Activated gamma-delta T cell treated with anti-CD3 and anti-CD28 coated beads, Interleukin-2, amount 50 U/mL, for 16 hours (primary cell): Measurements from ENCODE around the gene STXBP6.

Source experiments
- DNase-seq: peaks from one replicate; pipeline ENCODE4 v3.0.0-alpha.2; 2020; ENCODE audit warnings: low read depth

STXBP6 gene

DNA sequence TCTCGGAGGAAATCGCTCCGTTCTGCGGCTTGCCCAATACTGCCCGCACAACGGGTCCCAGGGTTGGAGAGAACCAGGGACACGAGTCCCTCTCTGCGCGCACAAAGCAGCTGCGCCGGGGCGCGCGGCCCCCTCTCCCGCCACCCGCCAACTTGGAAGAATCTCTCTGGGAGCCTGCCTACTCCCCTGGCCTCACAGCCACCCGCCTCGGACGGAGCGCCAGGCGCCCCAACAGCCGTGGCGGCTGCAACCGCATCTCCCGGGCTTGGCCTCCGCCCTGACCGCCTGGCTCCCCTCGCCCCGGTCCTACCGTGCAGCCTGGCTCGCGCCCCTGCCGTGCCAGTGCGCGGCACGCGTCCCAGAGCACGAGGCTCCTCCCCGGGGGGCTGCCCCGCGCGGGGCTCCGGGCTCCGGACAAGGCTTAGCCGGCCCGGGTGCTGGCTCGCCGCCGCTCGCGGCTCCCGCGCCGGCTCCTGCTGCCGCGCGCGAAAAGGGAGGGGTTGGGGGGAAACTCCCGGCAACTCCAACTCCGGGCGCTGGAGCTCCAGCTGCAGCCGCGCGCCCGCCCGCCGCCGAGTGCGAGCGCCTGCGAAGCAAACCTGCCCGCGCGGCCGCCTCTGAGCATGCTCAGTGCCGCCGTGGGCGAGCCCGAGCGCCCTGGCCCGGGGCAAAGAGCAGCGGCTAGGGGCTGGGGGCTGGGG is at the start of gene STXBP6:
Gene STXBP6 (minus strand): TSS at position 580 of the 701 bp plus-strand sequence. CDS start 75,329 bp downstream, outside the sequence.
- no peak for DNase-seq

DNA sequence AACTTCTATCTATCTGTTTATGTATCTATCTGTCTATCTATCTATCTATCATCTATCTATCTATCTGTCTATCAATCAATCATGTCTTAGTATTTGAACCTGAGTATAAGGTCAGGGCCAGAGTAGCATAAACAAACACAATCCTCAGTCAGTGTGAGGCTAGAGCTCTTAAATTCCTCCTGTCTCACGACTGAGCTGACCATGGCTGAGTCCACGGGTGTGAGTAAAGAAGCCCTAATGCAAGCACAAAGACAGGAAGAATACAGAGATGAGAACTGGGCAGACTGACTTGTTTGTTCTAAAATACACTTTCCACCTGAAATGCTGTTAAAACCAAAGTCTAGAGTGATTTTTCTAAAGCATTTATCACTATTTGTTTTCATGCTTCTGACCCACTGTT is 47.2 kb upstream of the STXBP6 start:
- no peak for DNase-seq

- no peak for DNase-seq
Observed at GRCh38 chr14:25095736-25096437, 45.9 kb upstream of the STXBP6 start.

GRCh38 chr14:25094171-25094907 is 44.4 kb upstream of the STXBP6 start:
- no peak for DNase-seq

GRCh38 chr14:25092258-25092740 is 42.4 kb upstream of the STXBP6 start:
- DNase-seq = no peak

DNA sequence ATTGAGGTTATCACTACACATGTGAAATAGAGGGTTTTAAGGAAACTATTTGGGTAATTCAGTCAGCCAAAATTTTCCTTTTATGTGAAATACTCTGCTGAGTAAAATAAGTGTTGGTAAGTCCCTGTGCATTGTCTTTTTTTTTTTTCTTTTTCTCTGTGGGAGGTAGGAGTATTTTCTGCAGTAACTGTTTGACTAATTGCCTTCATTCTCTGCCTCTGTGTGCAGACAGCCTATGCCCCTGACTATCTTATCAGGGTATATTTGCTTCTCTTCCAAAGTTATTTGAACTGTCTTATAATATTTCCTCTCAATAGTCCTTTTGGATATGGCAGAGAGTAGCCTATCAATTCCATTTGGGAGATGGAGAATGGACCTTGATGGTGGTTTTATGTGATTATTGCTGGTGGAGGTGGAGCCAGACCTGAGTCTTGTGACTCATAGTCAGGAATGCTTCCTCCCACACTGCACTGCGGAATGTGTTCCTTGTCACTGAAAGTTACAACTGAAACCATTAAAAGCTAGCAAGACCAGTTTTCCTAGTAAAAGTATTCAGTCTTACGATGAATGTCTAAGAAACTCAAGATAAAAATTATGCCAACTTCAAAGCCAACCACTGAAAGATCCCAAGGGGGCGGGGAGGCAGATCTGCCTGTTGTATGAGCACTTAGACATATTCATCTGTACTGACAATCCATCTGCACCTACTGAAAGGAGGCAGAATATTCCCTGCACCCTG is 40.9 kb upstream of the STXBP6 start:
- DNase-seq = no peak

- no peak for DNase-seq
Observed at GRCh38 chr14:25090256-25090655, 40.3 kb upstream of the STXBP6 start.

GRCh38 chr14:25089496-25089895 is 39.5 kb upstream of the STXBP6 start:
- no peak for DNase-seq

GRCh38 chr14:25086821-25087396 is 37.0 kb upstream of the STXBP6 start:
- no peak for DNase-seq

- DNase-seq = no peak
Observed at GRCh38 chr14:25086081-25086480, 36.1 kb upstream of the STXBP6 start.

DNA sequence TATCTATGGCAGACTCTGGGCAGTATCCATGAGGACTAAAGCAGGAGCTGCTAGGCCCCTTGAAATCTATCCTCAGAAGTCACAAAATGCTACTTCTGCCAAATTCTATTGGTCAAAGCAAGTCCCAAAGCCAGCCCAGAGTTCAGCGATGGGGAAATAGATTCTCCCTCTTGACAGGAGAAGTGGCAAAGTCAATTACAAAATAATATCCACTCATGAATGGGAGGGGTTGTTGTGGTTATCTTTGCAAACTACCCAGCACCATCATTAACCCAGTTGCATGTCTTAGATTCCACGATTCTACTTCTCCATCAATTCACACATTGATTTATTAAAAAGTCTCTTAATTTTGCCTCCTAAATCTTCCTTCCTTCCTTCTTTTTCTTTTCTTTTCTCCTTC is 30.7 kb upstream of the STXBP6 start:
- no peak for DNase-seq

- DNase-seq = no peak
Observed at GRCh38 chr14:25079311-25079710, 29.4 kb upstream of the STXBP6 start.

GRCh38 chr14:25074099-25074685 is 24.2 kb upstream of the STXBP6 start:
- DNase-seq = no peak

DNA sequence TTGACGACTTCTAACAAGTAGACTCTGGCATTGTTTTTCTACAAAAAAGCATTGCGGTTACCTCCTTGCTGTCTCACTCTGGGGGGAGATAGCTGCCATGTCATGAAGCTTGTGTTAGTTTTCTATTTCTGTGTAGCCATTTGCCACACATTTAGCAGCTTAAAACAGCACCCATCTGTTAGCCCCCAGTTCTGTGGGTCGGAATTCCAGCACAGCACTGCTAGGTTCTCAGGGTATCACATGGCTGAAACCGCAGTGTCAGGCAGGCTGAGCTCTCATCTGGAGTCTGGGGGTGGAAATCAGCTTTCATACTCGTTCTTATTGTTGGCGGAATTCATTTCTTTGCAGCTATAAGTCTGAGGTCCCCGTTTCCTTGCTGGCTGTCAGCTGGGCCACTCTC is 19.9 kb upstream of the STXBP6 start:
- DNase-seq = no peak

GRCh38 chr14:25067600-25067999 is 17.7 kb upstream of the STXBP6 start:
- no peak for DNase-seq

DNA sequence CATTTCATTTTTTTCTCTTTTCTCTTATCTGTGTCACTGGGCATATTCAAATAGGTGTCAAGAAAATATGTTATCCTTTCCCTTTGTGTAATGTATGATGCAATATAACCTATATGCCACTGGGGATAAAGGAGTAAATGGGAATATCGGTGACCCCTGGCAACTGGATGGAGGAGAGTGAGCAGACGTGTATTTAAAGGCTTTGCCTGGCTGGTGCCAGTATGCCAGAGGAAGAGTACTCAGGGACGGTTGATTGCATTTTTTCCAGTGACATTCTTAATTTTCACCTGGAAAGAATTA is 12.0 kb upstream of the STXBP6 start:
- DNase-seq = no peak

- no peak for DNase-seq
Observed at GRCh38 chr14:25056688-25057078, 6.7 kb upstream of the STXBP6 start.

- DNase-seq = no peak
Observed at GRCh38 chr14:25055992-25056687, 6.2 kb upstream of the STXBP6 start.

DNA sequence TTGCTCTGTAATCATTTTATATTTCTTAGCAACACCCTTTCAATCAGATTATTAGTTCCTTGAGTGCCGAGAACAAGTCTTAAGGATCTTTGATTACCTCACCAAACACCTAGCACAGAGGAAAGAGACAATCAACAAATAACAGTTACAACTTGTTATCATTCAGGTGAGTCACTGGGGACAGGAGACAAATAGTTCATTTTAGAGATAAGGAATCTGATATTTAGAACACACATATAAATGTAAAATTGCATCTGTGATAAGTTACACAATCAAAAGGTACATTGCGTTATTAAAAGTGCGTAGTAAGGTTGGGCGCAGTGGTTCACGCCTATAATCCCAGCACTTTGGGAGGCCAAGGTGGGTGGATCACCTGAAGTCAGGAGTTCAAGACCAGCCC is 5.1 kb upstream of the STXBP6 start:
- DNase-seq = no peak

DNA sequence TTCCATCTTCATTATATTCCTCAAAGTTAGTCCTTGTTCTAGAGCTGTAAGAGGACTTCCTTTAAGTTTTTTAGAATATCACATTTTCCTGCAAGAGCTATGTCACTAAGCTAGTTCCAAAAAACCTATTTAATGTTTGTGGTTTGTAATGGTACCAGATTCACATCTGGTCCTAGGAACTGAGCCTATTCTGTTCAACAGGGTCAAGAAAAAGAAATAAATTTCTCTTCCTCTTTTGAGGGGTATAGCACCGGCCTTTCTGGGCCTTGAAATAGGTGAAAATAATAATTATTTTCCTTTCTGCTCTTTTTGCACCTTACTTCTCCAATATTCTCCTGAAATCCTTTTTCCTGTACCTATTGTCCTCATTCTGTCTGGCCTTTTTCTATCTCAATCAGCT is 3.6 kb upstream of the STXBP6 start:
- no peak for DNase-seq

- no peak for DNase-seq
Observed at GRCh38 chr14:25052921-25053320, 3.0 kb upstream of the STXBP6 start.
